Measurements from ENCODE around the gene DEUP1. TPM values are rescaled to one million over a fixed set of nuclear protein-coding genes. Genes with fewer than 3 reads are reported as not detected.

The DEUP1 gene
- total RNA-seq, 1 experiment from 2014 or later: not detected

GRCh38 chr11:93411705-93412104 lies 81.2 kb downstream of the DEUP1 start:
- Histone ChIP-seq H3K9me3 (ENCODE audit: control insufficient read depth in 1 of 2, insufficient read depth in 1 of 2, low read depth in 1 of 2, low read length in 2 of 2) (no peaks in the 10 kb centered on the region), H3K79me2 (ENCODE audit: insufficient read depth, low read length) (no peaks in the 10 kb centered on the region), H3K4me3 (replicated peaks in 1 of 2; ENCODE audit: low read depth in 1 of 2, low read length in 2 of 2) (no peak overlapping the region), H3K4me2 (ENCODE audit: low read length) (no peak overlapping the region), H3K36me3 (ENCODE audit: control insufficient read depth in 1 of 2, insufficient read depth in 2 of 2, low read length in 2 of 2) (no peaks in the 10 kb centered on the region), H2AFZ (ENCODE audit: low read depth, low read length, poor library complexity, severe bottlenecking) (no peak overlapping the region), H4K20me1 (ENCODE audit: insufficient read depth) (no peaks in the 10 kb centered on the region), H3K4me1 (ENCODE audit: control insufficient read depth in 1 of 2, insufficient read depth in 2 of 2, low read length in 2 of 2) (no peaks in the 10 kb centered on the region), H3K27me3 (ENCODE audit: insufficient read depth, low read length) (no peaks in the 10 kb centered on the region), H3K9ac (ENCODE audit: low read length) (no peak overlapping the region), H3K27ac (ENCODE audit: low read depth, low read length) (no peak overlapping the region), H3K9me2 (ENCODE audit: insufficient read depth) (no peaks in the 10 kb centered on the region)
- ChIA-PET CTCF (no interaction called here), RAD21 (ENCODE audit: low non-redundant PET in 1 of 2, low total read pairs in 2 of 2, uncharacterized antibody in 2 of 2, unreplicated experiment in 2 of 2) (no interaction called here), POLR2A (no interaction called here)
- no TSS peak for BruUV-seq (replicated peaks)
- ATAC-seq (no peak), DNase-seq (ENCODE audit: low read depth, low spot score) (no peak)
- TF ChIP-seq ZFX (IDR thresholded peaks at IDR 0.05) (no peak), SP1 (IDR thresholded peaks at IDR 0.05; ENCODE audit: low read depth) (no peak)
- intact Hi-C loops (cut with micrococcal nuclease): loop anchor here (2.0 kb wide), 1 partner anchor 25 kb away; no protein-coding TSS in a partner anchor

- H3K4me3 ChIP-seq (replicated peaks in 1 of 2; ENCODE audit: low read depth in 1 of 2, low read length in 2 of 2): no peak overlapping the region
- RAD21 ChIA-PET (ENCODE audit: low non-redundant PET in 1 of 2, low total read pairs in 2 of 2, uncharacterized antibody in 2 of 2, unreplicated experiment in 2 of 2): no interaction called here
- CTCF ChIA-PET: no interaction called here
- no peaks in the 10 kb centered on the region for H3K9me2 ChIP-seq (ENCODE audit: insufficient read depth)
- H3K36me3 ChIP-seq (ENCODE audit: control insufficient read depth in 1 of 2, insufficient read depth in 2 of 2, low read length in 2 of 2): no peaks in the 10 kb centered on the region
- H4K20me1 ChIP-seq (ENCODE audit: insufficient read depth): no peaks in the 10 kb centered on the region
- POLR2A ChIA-PET: no interaction called here
- H3K4me1 ChIP-seq (ENCODE audit: control insufficient read depth in 1 of 2, insufficient read depth in 2 of 2, low read length in 2 of 2): no peaks in the 10 kb centered on the region
- no peaks in the 10 kb centered on the region for H3K27me3 ChIP-seq (ENCODE audit: insufficient read depth, low read length)
- BruUV-seq (replicated peaks): no TSS peak
- DNase-seq (ENCODE audit: low read depth, low spot score): no peak
- no peaks in the 10 kb centered on the region for H3K79me2 ChIP-seq (ENCODE audit: insufficient read depth, low read length)
- no peak overlapping the region for H3K27ac ChIP-seq (ENCODE audit: low read depth, low read length)
- intact Hi-C loops (cut with micrococcal nuclease): no loop called here
- H3K9ac ChIP-seq (ENCODE audit: low read length): no peak overlapping the region
- H2AFZ ChIP-seq (ENCODE audit: low read depth, low read length, poor library complexity, severe bottlenecking): no peak overlapping the region
- no peak overlapping the region for H3K4me2 ChIP-seq (ENCODE audit: low read length)
- H3K9me3 ChIP-seq (ENCODE audit: control insufficient read depth in 1 of 2, insufficient read depth in 1 of 2, low read depth in 1 of 2, low read length in 2 of 2): no peaks in the 10 kb centered on the region
- ATAC-seq: no peak
- TF ChIP-seq ZBTB33 (IDR thresholded peaks at IDR 0.05; ENCODE audit: extremely low read depth, insufficient replicate concordance, low read length) (no peak), ELF1 (IDR thresholded peaks at IDR 0.05; ENCODE audit: borderline replicate concordance, low read depth) (no peak), POLR2A (IDR thresholded peaks at IDR 0.05; ENCODE audit: borderline replicate concordance, extremely low read depth, insufficient read depth, insufficient read length) (no peak), CBX3 (IDR thresholded peaks at IDR 0.05; ENCODE audit: low read depth) (no peak), POLR2AphosphoS5 (IDR thresholded peaks at IDR 0.05; ENCODE audit: low read depth, low read length) (no peak), RAD21 (IDR thresholded peaks at IDR 0.05; ENCODE audit: low read depth) (no peak), FOSL1 (IDR thresholded peaks at IDR 0.05; ENCODE audit: low read depth) (no peak), YY1 (IDR thresholded peaks at IDR 0.05; ENCODE audit: extremely low read depth, insufficient replicate concordance, low read depth, low read length) (no peak), EZH2phosphoT487 (IDR thresholded peaks at IDR 0.05; ENCODE audit: borderline replicate concordance) (no peak), CTCF (IDR thresholded peaks at IDR 0.05 in 2 of 3, conservative IDR thresholded peaks at IDR 0.05 in 1 of 3; ENCODE audit: borderline replicate concordance in 1 of 3, insufficient read depth in 1 of 3, low read depth in 2 of 3, low read length in 2 of 3) (no peak), ZNF274 (IDR thresholded peaks at IDR 0.05; ENCODE audit: low read depth, low read length) (no peak)
- TF ChIP-seq, protein P1, sequence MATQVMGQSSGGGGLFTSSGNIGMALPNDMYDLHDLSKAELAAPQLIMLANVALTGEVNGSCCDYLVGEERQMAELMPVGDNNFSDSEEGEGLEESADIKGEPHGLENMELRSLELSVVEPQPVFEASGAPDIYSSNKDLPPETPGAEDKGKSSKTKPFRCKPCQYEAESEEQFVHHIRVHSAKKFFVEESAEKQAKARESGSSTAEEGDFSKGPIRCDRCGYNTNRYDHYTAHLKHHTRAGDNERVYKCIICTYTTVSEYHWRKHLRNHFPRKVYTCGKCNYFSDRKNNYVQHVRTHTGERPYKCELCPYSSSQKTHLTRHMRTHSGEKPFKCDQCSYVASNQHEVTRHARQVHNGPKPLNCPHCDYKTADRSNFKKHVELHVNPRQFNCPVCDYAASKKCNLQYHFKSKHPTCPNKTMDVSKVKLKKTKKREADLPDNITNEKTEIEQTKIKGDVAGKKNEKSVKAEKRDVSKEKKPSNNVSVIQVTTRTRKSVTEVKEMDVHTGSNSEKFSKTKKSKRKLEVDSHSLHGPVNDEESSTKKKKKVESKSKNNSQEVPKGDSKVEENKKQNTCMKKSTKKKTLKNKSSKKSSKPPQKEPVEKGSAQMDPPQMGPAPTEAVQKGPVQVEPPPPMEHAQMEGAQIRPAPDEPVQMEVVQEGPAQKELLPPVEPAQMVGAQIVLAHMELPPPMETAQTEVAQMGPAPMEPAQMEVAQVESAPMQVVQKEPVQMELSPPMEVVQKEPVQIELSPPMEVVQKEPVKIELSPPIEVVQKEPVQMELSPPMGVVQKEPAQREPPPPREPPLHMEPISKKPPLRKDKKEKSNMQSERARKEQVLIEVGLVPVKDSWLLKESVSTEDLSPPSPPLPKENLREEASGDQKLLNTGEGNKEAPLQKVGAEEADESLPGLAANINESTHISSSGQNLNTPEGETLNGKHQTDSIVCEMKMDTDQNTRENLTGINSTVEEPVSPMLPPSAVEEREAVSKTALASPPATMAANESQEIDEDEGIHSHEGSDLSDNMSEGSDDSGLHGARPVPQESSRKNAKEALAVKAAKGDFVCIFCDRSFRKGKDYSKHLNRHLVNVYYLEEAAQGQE (IDR thresholded peaks at IDR 0.05; ENCODE audit: low read depth): no peak
These were observed 101.7 kb downstream of the DEUP1 start for GRCh38 chr11:93432247-93432646.
